Measurements from ENCODE around the gene KDM6A.
"Not testable (repeated sequence)": the region's sequence is repeated elsewhere in the genome, so short reads cannot be mapped to it uniquely, and the experiment has no call there.

Gene KDM6A

GRCh38 chrX:44922980-44923379 lies 50.0 kb downstream of the KDM6A start:
- no peak for DNase-seq (ENCODE audit: low read depth in 2 of 2)

GRCh38 chrX:44927398-44927797 lies 54.4 kb downstream of the KDM6A start:
- no peak for DNase-seq (ENCODE audit: low read depth in 2 of 2)

GRCh38 chrX:44931441-44931973 lies 58.5 kb downstream of the KDM6A start:
- no peak for DNase-seq (ENCODE audit: low read depth in 2 of 2)

GRCh38 chrX:44935172-44935571 lies 62.2 kb downstream of the KDM6A start:
- DNase-seq (ENCODE audit: low read depth in 2 of 2) = no peak

- DNase-seq (ENCODE audit: low read depth in 2 of 2) = no peak
These were observed 62.7 kb downstream of the KDM6A start for GRCh38 chrX:44935640-44936039.

GRCh38 chrX:44937606-44938005 lies 64.6 kb downstream of the KDM6A start:
- DNase-seq (ENCODE audit: low read depth in 2 of 2) = no peak

GRCh38 chrX:44938111-44938510 lies 65.1 kb downstream of the KDM6A start:
- DNase-seq (ENCODE audit: low read depth in 2 of 2) = no peak

- DNase-seq (ENCODE audit: low read depth in 2 of 2) = not testable (repeated sequence)
These were observed 67.6 kb downstream of the KDM6A start for GRCh38 chrX:44940541-44940940.

- DNase-seq (ENCODE audit: low read depth in 2 of 2) = no peak
These were observed 70.0 kb downstream of the KDM6A start for GRCh38 chrX:44943007-44943406.

GRCh38 chrX:44944894-44945293 lies 71.9 kb downstream of the KDM6A start:
- no peak for DNase-seq (ENCODE audit: low read depth in 2 of 2)

GRCh38 chrX:44945736-44946135 lies 72.7 kb downstream of the KDM6A start:
- DNase-seq (ENCODE audit: low read depth in 2 of 2) = peak in 1 of 2 donors; percentile 2

GRCh38 chrX:44946771-44947170 lies 73.8 kb downstream of the KDM6A start:
- no peak for DNase-seq (ENCODE audit: low read depth in 2 of 2)

- no peak for DNase-seq (ENCODE audit: low read depth in 2 of 2)
These were observed 75.0 kb downstream of the KDM6A start for GRCh38 chrX:44947995-44948394.

GRCh38 chrX:44948406-44948805 lies 75.4 kb downstream of the KDM6A start:
- no peak for DNase-seq (ENCODE audit: low read depth in 2 of 2)

- DNase-seq (ENCODE audit: low read depth in 2 of 2) = no peak
These were observed 76.1 kb downstream of the KDM6A start for GRCh38 chrX:44949125-44949524.

- not testable (repeated sequence) for DNase-seq (ENCODE audit: low read depth in 2 of 2)
These were observed 77.7 kb downstream of the KDM6A start for GRCh38 chrX:44950471-44951366.

- DNase-seq (ENCODE audit: low read depth in 2 of 2) = no peak
These were observed 78.6 kb downstream of the KDM6A start for GRCh38 chrX:44951572-44952067.

- no peak for DNase-seq (ENCODE audit: low read depth in 2 of 2)
These were observed 79.5 kb downstream of the KDM6A start for GRCh38 chrX:44952329-44953027.

- DNase-seq (ENCODE audit: low read depth in 2 of 2) = no peak
These were observed 80.9 kb downstream of the KDM6A start for GRCh38 chrX:44953734-44954502.

GRCh38 chrX:44954562-44954961 lies 81.6 kb downstream of the KDM6A start:
- DNase-seq (ENCODE audit: low read depth in 2 of 2) = no peak

GRCh38 chrX:44957848-44958247 lies 84.9 kb downstream of the KDM6A start:
- DNase-seq (ENCODE audit: low read depth in 2 of 2) = no peak

- DNase-seq (ENCODE audit: low read depth in 2 of 2) = no peak
These were observed 85.5 kb downstream of the KDM6A start for GRCh38 chrX:44958480-44958879.

All from stimulated activated CD4-positive, alpha-beta T cell treated with anti-CD3 and anti-CD28 coated beads, Interleukin-4, amount 100 ng/mL, for 48 hours (primary cell).